Pancreas (tissue), 10 donors: ENCODE measurements around the gene HYOU1. TPM values are rescaled to one million over a fixed set of nuclear protein-coding genes. Genes with fewer than 3 reads are reported as not detected.
"Not testable (repeated sequence)": the region's sequence is repeated elsewhere in the genome, so short reads cannot be mapped to it uniquely, and the experiment has no call there.

Source experiments
- ATAC-seq, 4 donors: fragments of 200-7000 bp; cut with Tn5 transposase; one replicate each; pipeline versions ENCODE4 v1.8.0 to v1.9.1; 2020; ENCODE audit warnings: mild to moderate bottlenecking in 4 of 4, moderate library complexity in 4 of 4
- DNase-seq, 6 donors: peaks; one replicate each; pipeline ENCODE4 v3.0.0-alpha.2; 2020
- FAIRE-seq: peaks from 2 replicates; lab custom pipeline; 2012; peaks lifted over from hg19 to GRCh38; lab: Jason Lieb, UNC
- H3K27ac ChIP-seq, 4 donors: fragments of 200-600 bp; sonication (generic); 1 replicate in 3 of 4; 2 replicates in 1 of 4; pipeline versions ENCODE4 v1.5.0 to v1.8.0; 2020
- H3K27me3 ChIP-seq, 4 donors: fragments of 200-600 bp; one replicate each; pipeline ENCODE4 v1.8.0; 2021
- H3K36me3 ChIP-seq, 3 donors: fragments of 200-600 bp; sonication (generic) in 1 of 3; one replicate each; pipeline versions ENCODE4 v1.5.0 to v1.8.0; 2020 to 2021
- H3K4me1 ChIP-seq, 3 donors: fragments of 200-600 bp; one replicate each; pipeline ENCODE4 v1.8.0; 2021
- H3K4me3 ChIP-seq, 4 donors: fragments of 200-600 bp; sonication (generic) in 2 of 4; one replicate each; pipeline versions ENCODE4 v1.5.0 to v1.8.0; 2020 to 2021
- H3K9me3 ChIP-seq, 4 donors: fragments of 200-600 bp; one replicate each; pipeline ENCODE4 v1.8.0; 2021
- WGBS, 2 donors: extraction: QIAGEN DNeasy Blood & Tissue Kit; methylation state at CpG; one replicate each; pipeline ENCODE4 v1.1.7; 2013; 5-methylcytosine and 5-hydroxymethylcytosine counted together
- intact Hi-C, 3 donors: fragments of 100-400 bp; cut with DNase I; formaldehyde crosslinking; loops; one replicate each; pipeline versions ENCODE4 v1.11.1 to v1.14.2; 2022
- polyA plus RNA-seq, 2 donors: library from polyadenylated mRNA; stranded (reverse); fragments of 200-250 nt; gene quantifications; one replicate each; pipeline ENCODE4 v1.2.3, GENCODE V29; 2013
- total RNA-seq, 6 donors: library from RNA; stranded (reverse); fragmentation: NEBNext Ultra II Directional in 4 of 6; extraction: Animal tissue kit (Norgen Biotek cat#: 25700) in 4 of 6; gene quantifications; one replicate each; pipeline versions ENCODE4 v1.2.1 to v1.2.4, GENCODE V29; 2021 to 2023
- TF ChIP-seq, protein P1 (sequence below), 4 donors: fragments of 200-600 bp; sonication (generic) in 3 of 4; IDR thresholded peaks; one replicate each; pipeline versions ENCODE4 v1.5.0 to v1.8.0; 2021; ENCODE audit warnings: antibody characterized with exemption in 4 of 4
- donor health status: healthy with polysubstance abuse.
- donor health status: DM: no; HTN: no; CAD: no; lungs with moderate emphysema.
- donor health status: DM: no; HTN: no; CAD: no.
- donor health status: control.
- donor health status: control.
- donor health status: Bipolar disorder and iron deficiency.
- donor health status: DM: yes; HTN: yes; CAD: no.
- donor health status: DM: no; HTN: no; CAD: no.
- donor health status: DM: no; HTN: no; CAD: no.
- donor health status: DM: yes; HTN: yes; CAD: no.

HYOU1 gene, protein sequence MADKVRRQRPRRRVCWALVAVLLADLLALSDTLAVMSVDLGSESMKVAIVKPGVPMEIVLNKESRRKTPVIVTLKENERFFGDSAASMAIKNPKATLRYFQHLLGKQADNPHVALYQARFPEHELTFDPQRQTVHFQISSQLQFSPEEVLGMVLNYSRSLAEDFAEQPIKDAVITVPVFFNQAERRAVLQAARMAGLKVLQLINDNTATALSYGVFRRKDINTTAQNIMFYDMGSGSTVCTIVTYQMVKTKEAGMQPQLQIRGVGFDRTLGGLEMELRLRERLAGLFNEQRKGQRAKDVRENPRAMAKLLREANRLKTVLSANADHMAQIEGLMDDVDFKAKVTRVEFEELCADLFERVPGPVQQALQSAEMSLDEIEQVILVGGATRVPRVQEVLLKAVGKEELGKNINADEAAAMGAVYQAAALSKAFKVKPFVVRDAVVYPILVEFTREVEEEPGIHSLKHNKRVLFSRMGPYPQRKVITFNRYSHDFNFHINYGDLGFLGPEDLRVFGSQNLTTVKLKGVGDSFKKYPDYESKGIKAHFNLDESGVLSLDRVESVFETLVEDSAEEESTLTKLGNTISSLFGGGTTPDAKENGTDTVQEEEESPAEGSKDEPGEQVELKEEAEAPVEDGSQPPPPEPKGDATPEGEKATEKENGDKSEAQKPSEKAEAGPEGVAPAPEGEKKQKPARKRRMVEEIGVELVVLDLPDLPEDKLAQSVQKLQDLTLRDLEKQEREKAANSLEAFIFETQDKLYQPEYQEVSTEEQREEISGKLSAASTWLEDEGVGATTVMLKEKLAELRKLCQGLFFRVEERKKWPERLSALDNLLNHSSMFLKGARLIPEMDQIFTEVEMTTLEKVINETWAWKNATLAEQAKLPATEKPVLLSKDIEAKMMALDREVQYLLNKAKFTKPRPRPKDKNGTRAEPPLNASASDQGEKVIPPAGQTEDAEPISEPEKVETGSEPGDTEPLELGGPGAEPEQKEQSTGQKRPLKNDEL
- total RNA-seq (100 to 1,000 TPM; 105 to 210 (median 169) TPM), polyA plus RNA-seq (10 to 100 TPM; 79.2 to 79.8 TPM)

DNA sequence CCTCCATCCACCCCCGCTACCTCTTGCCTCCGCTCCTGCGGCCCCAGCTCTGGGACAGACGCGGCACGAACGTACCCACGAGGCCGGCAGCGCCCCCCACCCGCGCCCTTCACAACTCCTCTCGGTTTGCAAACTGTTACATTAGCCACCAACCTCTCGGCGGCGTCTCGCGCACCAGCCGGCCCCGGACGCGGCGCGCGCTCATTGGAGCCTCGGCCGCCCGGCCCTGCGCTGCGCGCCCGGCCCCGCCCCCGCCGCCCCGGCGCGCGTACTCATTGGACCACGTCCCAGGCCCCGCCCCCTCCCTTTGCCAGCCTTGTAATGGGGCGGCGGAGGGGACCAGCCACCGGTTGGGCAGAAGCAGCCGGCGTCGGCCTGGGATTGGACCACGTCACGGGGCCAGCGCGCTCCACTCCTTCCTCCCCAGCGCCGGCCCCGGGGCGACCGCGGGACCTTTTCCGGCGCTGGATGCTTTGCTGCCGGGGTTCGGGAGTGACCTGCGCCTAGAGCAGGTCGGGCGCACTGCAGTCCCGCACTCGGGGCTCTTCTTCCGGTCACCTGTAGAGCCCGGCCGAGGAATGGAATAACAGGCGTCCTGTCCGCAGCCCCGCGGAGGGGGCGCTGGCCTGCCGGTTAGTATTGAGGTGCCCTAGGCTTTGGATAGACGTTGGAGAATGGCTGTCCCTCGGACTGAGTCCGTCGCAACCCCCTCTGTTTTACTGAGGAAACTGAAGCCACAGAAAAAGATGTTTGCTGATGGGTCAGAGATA is at the start of gene HYOU1:
HYOU1 (minus strand) TSS at position 206 of the 770 bp plus-strand sequence. CDS start 1,045 bp downstream, outside the sequence.
- H3K9me3 ChIP-seq, result no peaks in the 10 kb centered on the region
- H3K4me3 ChIP-seq, result peak within 1 kb of the TSS; percentile 86 to 99 (median 90)
- H3K4me1 ChIP-seq, result peaks cover 0 to 25% (median 0%) of the 10 kb centered on the region in 3 donors
- DNase-seq, result peak; percentile 98 to 100 (median 98)
- no peaks in the 10 kb centered on the region for H3K27me3 ChIP-seq
- ATAC-seq, result peak; percentile 89 to 96 (median 90)
- intact Hi-C loops, result no loop called here
- 0% methylated on average over 69 to 79 of the region's 79 CpGs for WGBS, 2 donors
- peak within 1 kb of the TSS; percentile 70 to 95 (median 82) for H3K27ac ChIP-seq
- H3K36me3 ChIP-seq, result peaks cover 4 to 23% (median 19%) of the 10 kb centered on the region in 3 donors
- TF ChIP-seq, protein P1, sequence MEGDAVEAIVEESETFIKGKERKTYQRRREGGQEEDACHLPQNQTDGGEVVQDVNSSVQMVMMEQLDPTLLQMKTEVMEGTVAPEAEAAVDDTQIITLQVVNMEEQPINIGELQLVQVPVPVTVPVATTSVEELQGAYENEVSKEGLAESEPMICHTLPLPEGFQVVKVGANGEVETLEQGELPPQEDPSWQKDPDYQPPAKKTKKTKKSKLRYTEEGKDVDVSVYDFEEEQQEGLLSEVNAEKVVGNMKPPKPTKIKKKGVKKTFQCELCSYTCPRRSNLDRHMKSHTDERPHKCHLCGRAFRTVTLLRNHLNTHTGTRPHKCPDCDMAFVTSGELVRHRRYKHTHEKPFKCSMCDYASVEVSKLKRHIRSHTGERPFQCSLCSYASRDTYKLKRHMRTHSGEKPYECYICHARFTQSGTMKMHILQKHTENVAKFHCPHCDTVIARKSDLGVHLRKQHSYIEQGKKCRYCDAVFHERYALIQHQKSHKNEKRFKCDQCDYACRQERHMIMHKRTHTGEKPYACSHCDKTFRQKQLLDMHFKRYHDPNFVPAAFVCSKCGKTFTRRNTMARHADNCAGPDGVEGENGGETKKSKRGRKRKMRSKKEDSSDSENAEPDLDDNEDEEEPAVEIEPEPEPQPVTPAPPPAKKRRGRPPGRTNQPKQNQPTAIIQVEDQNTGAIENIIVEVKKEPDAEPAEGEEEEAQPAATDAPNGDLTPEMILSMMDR (IDR thresholded peaks at IDR 0.05), result no peak
- FAIRE-seq, result no peak

DNA sequence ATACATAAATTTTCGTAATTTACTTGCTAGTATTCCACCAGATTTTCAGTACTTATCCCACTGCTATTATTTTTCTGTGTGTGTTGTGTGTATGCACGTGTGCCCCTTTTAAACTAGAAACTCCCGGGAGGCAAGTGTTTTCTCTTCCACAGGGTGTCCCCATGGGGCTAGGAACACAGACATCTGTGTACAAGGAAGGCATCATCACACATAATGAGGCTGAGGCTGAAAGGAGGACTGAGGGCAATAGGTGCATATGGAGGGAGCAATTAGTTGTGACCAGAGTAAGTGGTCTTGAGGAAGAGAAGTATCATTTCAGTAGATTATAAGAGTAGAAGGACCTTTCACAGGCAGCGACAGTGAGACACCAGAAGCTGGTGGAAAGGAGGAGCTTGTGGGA is 46.8 kb upstream of the HYOU1 start:
- Histone ChIP-seq H3K4me1 (peaks cover 6 to 32% (median 18%) of the 10 kb centered on the region in 3 donors), H3K27ac (peak overlapping the region in 1 of 4 donors; percentile 96), H3K27me3 (no peaks in the 10 kb centered on the region), H3K9me3 (no peaks in the 10 kb centered on the region), H3K4me3 (no peak overlapping the region), H3K36me3 (no peaks in the 10 kb centered on the region)
- FAIRE-seq (no peak), DNase-seq (no peak), ATAC-seq (no peak)
- intact Hi-C loops, result no loop called here
- TF ChIP-seq, protein P1 (IDR thresholded peaks at IDR 0.05), result no peak
- 57 to 61% methylated on average over 4 of the region's 4 CpGs for WGBS, 2 donors

DNA sequence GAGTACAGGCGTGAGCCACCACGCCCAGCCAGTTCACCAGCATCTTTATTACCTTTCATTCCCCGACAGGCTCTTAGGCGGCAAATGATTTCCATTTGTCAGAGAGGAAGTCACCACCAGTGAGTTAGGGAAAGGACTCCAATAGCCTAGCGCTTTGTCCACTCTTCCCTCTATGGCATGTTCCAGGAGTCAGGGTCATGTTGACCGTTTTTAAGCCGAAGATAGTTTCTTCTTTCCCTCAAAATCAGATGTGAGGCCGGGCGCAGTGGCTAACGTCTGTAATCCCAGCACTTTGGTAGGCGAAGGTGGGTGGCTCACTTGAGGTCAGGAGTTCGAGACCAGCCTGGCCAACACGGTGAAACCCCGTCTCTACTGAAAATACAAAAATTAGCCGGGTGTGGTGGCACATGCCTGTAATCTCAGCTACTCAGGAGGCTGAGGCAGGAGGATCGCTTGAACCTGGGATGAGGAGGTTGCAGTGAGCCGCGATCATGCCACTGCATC is 46.2 kb upstream of the HYOU1 start:
- ATAC-seq, H3K9me3 ChIP-seq, H3K27me3 ChIP-seq, FAIRE-seq, intact Hi-C loops, H3K36me3 ChIP-seq: not testable (repeated sequence)
- Histone ChIP-seq H3K4me3 (peak overlapping the region in 3 of 4 donors; percentile 67 to 84 (median 71)), H3K4me1 (peaks cover 6 to 26% (median 18%) of the 10 kb centered on the region in 3 donors), H3K27ac (peak overlapping the region; percentile 79 to 96 (median 87))
- DNase-seq, result peak in 1 of 6 donors; percentile 13
- 81 to 86% methylated on average over 18 of the region's 18 CpGs for WGBS, 2 donors

DNA sequence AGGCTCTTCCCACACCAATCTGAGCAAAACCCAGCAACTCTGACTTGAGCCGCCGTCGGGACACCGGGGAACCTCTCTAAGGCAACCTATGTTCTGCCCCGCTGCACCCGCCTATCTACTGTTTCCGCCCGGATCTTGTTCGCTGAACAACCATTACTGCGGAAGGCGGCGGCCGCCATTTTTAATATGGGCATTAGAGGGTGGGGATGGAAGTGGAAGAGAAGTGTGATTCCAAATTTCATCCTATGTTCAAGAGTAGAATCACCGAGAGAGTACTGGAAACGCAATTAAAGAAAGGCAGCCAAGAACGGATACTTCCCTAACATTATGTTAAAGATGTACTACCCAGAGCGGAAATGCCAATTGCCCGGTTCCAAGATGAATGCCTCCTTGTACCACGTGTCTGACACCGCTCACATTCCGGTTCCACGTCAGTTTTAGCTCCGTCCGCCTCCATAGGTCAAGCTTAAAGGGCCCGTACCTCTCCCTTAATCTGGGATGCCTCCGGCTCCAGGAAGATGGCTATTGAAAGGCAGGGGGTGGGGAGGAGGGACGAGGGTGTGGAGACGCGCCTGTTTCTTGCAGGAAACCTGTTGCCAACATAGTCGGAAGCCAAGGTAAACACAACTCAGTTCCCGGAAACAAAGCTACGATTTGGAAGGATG is 44.9 kb upstream of the HYOU1 start, which contains the start of gene DPAGT1:
DPAGT1 (minus strand) TSS at position 95 of the 665 bp plus-strand sequence. CDS start 198 bp downstream, outside the sequence.
- Histone ChIP-seq H3K4me3 (peak within 1 kb of the TSS; percentile 67 to 86 (median 78)), H3K27ac (peak within 1 kb of the TSS; percentile 79 to 96 (median 87)), H3K4me1 (peaks cover 6 to 26% (median 18%) of the 10 kb centered on the region in 3 donors), H3K36me3 (peaks cover 0 to 12% (median 0%) of the 10 kb centered on the region in 3 donors), H3K27me3 (no peaks in the 10 kb centered on the region), H3K9me3 (no peaks in the 10 kb centered on the region)
- ATAC-seq (peak; percentile 91 to 95 (median 92)), FAIRE-seq (peak; percentile 13), DNase-seq (peak; percentile 85 to 94 (median 91))
- intact Hi-C loops, result no loop called here
- TF ChIP-seq, protein P1 (IDR thresholded peaks at IDR 0.05), result no peak
- 0% methylated on average over 32 of the region's 32 CpGs for WGBS, 2 donors
